Erythroblast (primary cell): Measurements from ENCODE around the gene TM7SF2.

Experiments
- GATA1 ChIP-seq: IDR thresholded peaks from 2 replicates; pipeline ENCODE4 v1.6.1; 2011; ENCODE audit warnings: low read depth, mild to moderate bottlenecking, control low read depth, low read length, moderate library complexity
- POLR2A ChIP-seq: IDR thresholded peaks from 2 replicates; pipeline ENCODE4 v1.6.1; 2011; ENCODE audit warnings: mild to moderate bottlenecking, low read length

DNA sequence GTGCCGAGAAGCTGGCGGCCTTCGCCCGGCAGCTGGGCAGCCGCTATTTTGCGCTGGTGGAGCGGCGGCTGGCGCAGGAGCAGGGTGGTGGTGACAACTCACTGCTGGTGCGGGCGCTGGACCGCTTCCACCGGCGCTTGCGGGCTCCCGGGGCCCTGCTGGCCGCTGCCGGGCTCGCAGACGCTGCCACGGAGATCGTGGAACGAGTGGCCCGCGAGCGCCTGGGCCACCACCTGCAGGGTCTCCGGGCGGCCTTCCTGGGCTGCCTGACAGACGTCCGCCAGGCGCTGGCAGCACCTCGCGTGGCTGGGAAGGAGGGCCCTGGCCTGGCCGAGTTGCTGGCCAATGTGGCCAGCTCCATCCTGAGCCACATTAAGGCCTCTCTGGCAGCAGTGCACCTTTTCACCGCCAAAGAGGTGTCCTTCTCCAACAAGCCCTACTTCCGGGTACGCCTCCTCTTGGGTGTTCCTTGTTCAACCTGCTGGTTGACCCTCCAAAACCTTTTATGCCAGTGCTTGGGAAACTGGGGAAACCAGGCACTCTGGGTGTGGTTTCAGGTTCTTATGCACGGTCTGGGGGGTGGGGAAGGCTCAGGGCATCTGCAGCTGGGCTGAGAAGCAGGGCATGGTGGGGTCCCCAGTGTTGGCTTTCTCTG, 3.1 kb upstream of the TM7SF2 start:
- TF ChIP-seq POLR2A = no peak
- TF ChIP-seq GATA1 = no peak
